Neural crest cell (in vitro differentiated cells): ENCODE measurements around the gene TSPAN7. TPM values are rescaled to one million over a fixed set of nuclear protein-coding genes. Genes with fewer than 3 reads are reported as not detected.

ENCODE experiments used
- DNase-seq: peaks from one replicate; pipeline ENCODE4 v3.0.0; 2021; ENCODE audit warnings: low read depth, mixed read lengths, low spot score
- H3K27ac Mint-ChIP-seq: one replicate; pipeline ENCODE4 v1.8.0; 2021; ENCODE audit warnings: mild to moderate bottlenecking, mixed read lengths; ENCODE audit not compliant: unreplicated experiment
- H3K27me3 Mint-ChIP-seq: 2 replicates; pipeline ENCODE4 v1.8.0; 2021; ENCODE audit warnings: low read depth, mild to moderate bottlenecking, mixed read lengths
- H3K36me3 Mint-ChIP-seq: 2 replicates; pipeline ENCODE4 v1.8.0; 2021; ENCODE audit warnings: low read depth, mild to moderate bottlenecking, mixed read lengths
- H3K4me1 Mint-ChIP-seq: 2 replicates; pipeline ENCODE4 v1.8.0; 2021; ENCODE audit warnings: mixed read lengths
- H3K4me3 Mint-ChIP-seq: one replicate; pipeline ENCODE4 v1.8.0; 2021; ENCODE audit warnings: mild to moderate bottlenecking, mixed read lengths
- H3K9me3 Mint-ChIP-seq: 2 replicates; pipeline ENCODE4 v1.8.0; 2021; ENCODE audit warnings: mixed read lengths
- CTCF ChIP-seq: fragments of 200-600 bp; sonication (generic); conservative IDR thresholded peaks from 2 replicates; pipeline ENCODE4 v1.5.0; 2021; ENCODE audit warnings: antibody characterized with exemption, mild to moderate bottlenecking
- total RNA-seq: library from RNA; stranded (reverse); gene quantifications from 2 replicates; pipeline ENCODE4 v1.2.1, GENCODE V29; 2021

Gene TSPAN7
- total RNA-seq, 1 donor from 2014 or later = 9.1 TPM

GRCh38 chrX:38574858-38575257 lies 13.5 kb downstream of the TSPAN7 start:
- H3K36me3 Mint-ChIP-seq = peaks cover 4% of the 10 kb centered on the region
- no peak for DNase-seq
- H3K27ac Mint-ChIP-seq = no peak overlapping the region
- no peaks in the 10 kb centered on the region for H3K27me3 Mint-ChIP-seq
- H3K4me1 Mint-ChIP-seq = no peaks in the 10 kb centered on the region
- H3K4me3 Mint-ChIP-seq = no peak overlapping the region
- H3K9me3 Mint-ChIP-seq = peaks cover 7% of the 10 kb centered on the region
- no peak for TF ChIP-seq CTCF

- no peak for TF ChIP-seq CTCF
- H3K9me3 Mint-ChIP-seq = peaks cover 7% of the 10 kb centered on the region
- H3K4me3 Mint-ChIP-seq = no peak overlapping the region
- H3K36me3 Mint-ChIP-seq = peaks cover 4% of the 10 kb centered on the region
- no peaks in the 10 kb centered on the region for H3K27me3 Mint-ChIP-seq
- no peak for DNase-seq
- H3K27ac Mint-ChIP-seq = no peak overlapping the region
- H3K4me1 Mint-ChIP-seq = no peaks in the 10 kb centered on the region
Observed at GRCh38 chrX:38575888-38576287, 14.5 kb downstream of the TSPAN7 start.

- Mint-ChIP-seq H3K4me1 (no peaks in the 10 kb centered on the region), H3K9me3 (peaks cover 7% of the 10 kb centered on the region)
- no peak for DNase-seq
Observed at GRCh38 chrX:38577738-38578137, 16.4 kb downstream of the TSPAN7 start.

GRCh38 chrX:38578167-38578566 lies 16.8 kb downstream of the TSPAN7 start:
- no peak for DNase-seq
- no peak for TF ChIP-seq CTCF
- Mint-ChIP-seq H3K9me3 (peaks cover 7% of the 10 kb centered on the region), H3K4me3 (no peak overlapping the region), H3K4me1 (no peaks in the 10 kb centered on the region), H3K27ac (no peak overlapping the region), H3K36me3 (peaks cover 6% of the 10 kb centered on the region), H3K27me3 (no peaks in the 10 kb centered on the region)

More at GRCh38 chrX:38577738-38578137, 16.4 kb downstream of the TSPAN7 start:
- no peak overlapping the region for H3K4me3 Mint-ChIP-seq
- TF ChIP-seq CTCF = no peak
- peaks cover 6% of the 10 kb centered on the region for H3K36me3 Mint-ChIP-seq
- no peaks in the 10 kb centered on the region for H3K27me3 Mint-ChIP-seq
- H3K27ac Mint-ChIP-seq = no peak overlapping the region

GRCh38 chrX:38583181-38583580 lies 21.8 kb downstream of the TSPAN7 start:
- no peak for TF ChIP-seq CTCF
- Mint-ChIP-seq H3K27me3 (no peaks in the 10 kb centered on the region), H3K36me3 (peaks cover 2% of the 10 kb centered on the region)

GRCh38 chrX:38594434-38594833 lies 33.1 kb downstream of the TSPAN7 start:
- Mint-ChIP-seq H3K9me3 (peaks cover 9% of the 10 kb centered on the region), H3K36me3 (no peaks in the 10 kb centered on the region), H3K27me3 (no peaks in the 10 kb centered on the region), H3K4me1 (no peaks in the 10 kb centered on the region), H3K27ac (no peak overlapping the region), H3K4me3 (no peak overlapping the region)
- TF ChIP-seq CTCF = no peak
- DNase-seq = no peak

More at GRCh38 chrX:38583181-38583580, 21.8 kb downstream of the TSPAN7 start:
- H3K4me3 Mint-ChIP-seq = no peak overlapping the region
- no peaks in the 10 kb centered on the region for H3K4me1 Mint-ChIP-seq
- DNase-seq = no peak
- no peak overlapping the region for H3K27ac Mint-ChIP-seq
- H3K9me3 Mint-ChIP-seq = peaks cover 9% of the 10 kb centered on the region
